Upper lobe of left lung (tissue), 6 donors: Measurements from ENCODE around the gene PGGHG. TPM values are rescaled to one million over a fixed set of nuclear protein-coding genes. Genes with fewer than 3 reads are reported as not detected.
A peak's percentile ranks its signal among the peaks of the same experiment; 100 is the strongest.

Source experiments
- ATAC-seq, 2 donors: fragments of 200-7000 bp; cut with Tn5 transposase; one replicate each; pipeline ENCODE4 v1.9.1; 2022; ENCODE audit warnings: mild to moderate bottlenecking in 2 of 2, moderate library complexity in 2 of 2; ENCODE audit not compliant: low FRiP score in 2 of 2
- DNase-seq, 2 donors: peaks; one replicate each; pipeline ENCODE4 v3.0.0-alpha.2; 2019 to 2020
- H3K27ac ChIP-seq, 4 donors: fragments of 200-600 bp; sonication (generic); one replicate each; pipeline ENCODE4 v1.5.1; 2016 to 2019
- H3K27me3 ChIP-seq, 4 donors: fragments of 200-600 bp; sonication (generic); one replicate each; pipeline ENCODE4 v1.5.1; 2017 to 2019
- H3K36me3 ChIP-seq, 4 donors: fragments of 200-600 bp; sonication (generic); one replicate each; pipeline ENCODE4 v1.5.1; 2016 to 2019
- H3K4me1 ChIP-seq, 4 donors: fragments of 200-600 bp; sonication (generic); one replicate each; pipeline ENCODE4 v1.5.1; 2018 to 2019
- H3K4me3 ChIP-seq, 4 donors: fragments of 200-600 bp; sonication (generic); one replicate each; pipeline ENCODE4 v1.5.1; 2017 to 2019; ENCODE audit warnings: mild to moderate bottlenecking in 2 of 4, moderate library complexity in 1 of 4
- H3K9me3 ChIP-seq, 4 donors: fragments of 200-600 bp; sonication (generic); one replicate each; pipeline ENCODE4 v1.5.1; 2018 to 2019
- EP300 ChIP-seq, 4 donors: sonication (generic); formaldehyde crosslinking; IDR thresholded peaks; one replicate each; pipeline ENCODE4 v1.5.1; 2017; ENCODE audit warnings: antibody characterized with exemption in 4 of 4, control low read depth in 2 of 4
- POLR2A ChIP-seq, 4 donors: fragments of 450-650 bp; IDR thresholded peaks; one replicate each; pipeline ENCODE4 v1.5.1; 2016 to 2017; ENCODE audit warnings: antibody characterized with exemption in 4 of 4, mild to moderate bottlenecking in 2 of 4
- POLR2AphosphoS5 ChIP-seq, 2 donors: sonication (generic); formaldehyde crosslinking; IDR thresholded peaks; one replicate each; pipeline ENCODE4 v1.5.1; 2017; ENCODE audit warnings: antibody characterized with exemption in 2 of 2
- WGBS, 2 donors: methylation state at CpG; one replicate each; pipeline ENCODE4 v1.1.5; 2017 to 2018; 5-methylcytosine and 5-hydroxymethylcytosine counted together
- total RNA-seq, 6 donors: library from RNA; depleted of rRNA in 4 of 6; stranded (reverse); fragments of >200 nt in 4 of 6; gene quantifications; one replicate each; pipeline versions ENCODE4 v1.1.0 to v1.2.1, GENCODE V29; 2016 to 2021
- TF ChIP-seq, protein P1 (sequence below), 6 experiments: fragments of 450-650 bp in 4 of 6; fragments of 200-600 bp in 2 of 6; sonication (generic) in 2 of 6; IDR thresholded peaks; one replicate each; pipeline ENCODE4 v1.5.1; 2016 to 2019; ENCODE audit warnings: antibody characterized with exemption in 6 of 6
- donor health status: DM: no; HTN: no; CAD: no; lungs with moderate emphysema.
- donor health status: DM: no; HTN: yes; CAD: no; lungs with severe emphysema.

The PGGHG gene
- total RNA-seq, 6 donors from 2014 or later, result 34.1 to 535 (median 65.2) TPM

DNA sequence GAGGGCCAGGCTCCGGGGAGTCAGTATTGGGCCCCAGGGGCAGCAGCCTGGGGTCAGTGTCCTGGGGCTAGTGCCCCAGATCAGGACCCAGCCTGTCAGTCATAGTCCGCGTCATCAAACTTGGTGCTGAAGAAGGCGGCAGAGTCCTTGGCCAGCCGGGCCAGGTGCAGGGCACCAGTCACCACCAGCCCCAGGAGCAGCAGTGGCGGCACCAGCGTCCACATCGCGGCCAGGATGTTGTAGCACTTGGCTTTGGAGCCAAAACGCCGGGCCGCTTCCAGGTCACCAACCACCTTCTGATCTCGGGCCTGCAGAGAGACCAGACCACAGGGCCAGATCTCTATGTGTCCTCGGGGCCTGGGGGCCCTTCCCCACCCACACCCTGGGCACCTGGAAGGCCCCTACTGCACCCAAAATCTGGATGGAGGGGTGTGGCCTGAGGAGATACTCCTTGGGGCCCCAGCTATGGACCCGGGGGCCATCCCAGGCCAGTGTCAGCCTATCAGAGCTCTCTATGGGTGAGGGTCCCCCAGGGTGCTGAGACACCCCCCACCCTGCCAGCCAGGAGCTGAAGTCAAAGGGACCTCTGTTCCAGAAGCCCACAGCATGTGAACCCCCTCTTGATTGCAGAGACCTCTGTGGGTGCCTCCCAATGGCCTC is 9.6 kb downstream of the PGGHG start:
- TF ChIP-seq POLR2AphosphoS5 (IDR thresholded peaks at IDR 0.05) (no peak), POLR2A (IDR thresholded peaks at IDR 0.05) (peak in 1 of 4 donors; percentile 4), EP300 (IDR thresholded peaks at IDR 0.05) (no peak)
- TF ChIP-seq, protein P1, sequence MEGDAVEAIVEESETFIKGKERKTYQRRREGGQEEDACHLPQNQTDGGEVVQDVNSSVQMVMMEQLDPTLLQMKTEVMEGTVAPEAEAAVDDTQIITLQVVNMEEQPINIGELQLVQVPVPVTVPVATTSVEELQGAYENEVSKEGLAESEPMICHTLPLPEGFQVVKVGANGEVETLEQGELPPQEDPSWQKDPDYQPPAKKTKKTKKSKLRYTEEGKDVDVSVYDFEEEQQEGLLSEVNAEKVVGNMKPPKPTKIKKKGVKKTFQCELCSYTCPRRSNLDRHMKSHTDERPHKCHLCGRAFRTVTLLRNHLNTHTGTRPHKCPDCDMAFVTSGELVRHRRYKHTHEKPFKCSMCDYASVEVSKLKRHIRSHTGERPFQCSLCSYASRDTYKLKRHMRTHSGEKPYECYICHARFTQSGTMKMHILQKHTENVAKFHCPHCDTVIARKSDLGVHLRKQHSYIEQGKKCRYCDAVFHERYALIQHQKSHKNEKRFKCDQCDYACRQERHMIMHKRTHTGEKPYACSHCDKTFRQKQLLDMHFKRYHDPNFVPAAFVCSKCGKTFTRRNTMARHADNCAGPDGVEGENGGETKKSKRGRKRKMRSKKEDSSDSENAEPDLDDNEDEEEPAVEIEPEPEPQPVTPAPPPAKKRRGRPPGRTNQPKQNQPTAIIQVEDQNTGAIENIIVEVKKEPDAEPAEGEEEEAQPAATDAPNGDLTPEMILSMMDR (IDR thresholded peaks at IDR 0.05), result no peak
- Histone ChIP-seq H3K9me3 (no peaks in the 10 kb centered on the region), H3K27ac (no peak overlapping the region), H3K4me1 (peaks cover 0 to 23% (median 2%) of the 10 kb centered on the region in 4 donors), H3K4me3 (no peak overlapping the region), H3K36me3 (peaks cover 0 to 15% (median 9%) of the 10 kb centered on the region in 4 donors), H3K27me3 (peaks cover 0 to 16% (median 4%) of the 10 kb centered on the region in 4 donors)
- ATAC-seq (no peak), DNase-seq (peak; percentile 20 to 69)
- WGBS, 2 donors, result 76% methylated on average over 14 of the region's 15 CpGs; no CpG with 5 or more reads in 1 of the 2 donors

DNA sequence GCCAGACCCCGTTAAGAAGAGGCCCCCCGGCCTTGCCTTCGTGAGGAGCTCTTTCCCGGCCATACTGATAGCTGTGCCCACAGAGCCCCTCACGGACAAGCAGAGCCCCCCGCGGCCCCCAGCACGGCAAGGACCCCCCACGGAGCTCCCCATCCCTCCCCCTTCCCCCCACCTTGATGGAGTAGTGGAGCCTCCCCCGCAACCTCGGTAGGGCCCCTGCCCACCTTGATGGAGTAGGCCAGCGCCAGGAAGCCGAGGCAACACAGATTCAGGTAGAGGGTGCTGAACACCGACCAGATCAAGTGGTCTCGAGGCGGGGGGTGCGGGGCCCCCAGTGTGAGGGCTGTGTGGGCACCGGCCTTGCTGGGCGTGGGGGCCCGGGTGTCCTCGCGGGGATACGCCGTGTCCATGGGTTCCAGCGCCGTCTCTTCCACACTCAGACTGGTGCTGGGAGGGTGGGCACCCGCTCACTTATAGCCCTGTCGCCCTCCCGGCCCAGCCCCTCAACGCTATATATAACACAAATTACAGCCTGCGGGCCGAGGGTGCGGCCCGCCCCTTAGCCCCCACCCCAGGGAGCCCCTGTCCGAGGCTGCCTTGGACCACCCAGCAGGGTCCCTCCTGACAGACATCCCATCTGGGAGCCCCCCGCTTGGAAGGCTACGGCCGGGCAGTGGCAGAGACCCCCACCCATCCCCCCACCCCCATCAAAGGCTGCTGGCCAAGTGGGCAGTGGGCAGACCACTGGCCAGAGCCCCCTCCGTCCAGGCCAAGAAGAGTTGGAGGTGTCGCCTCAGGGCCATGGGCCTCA is 10.4 kb downstream of the PGGHG start, which contains the start of gene IFITM5:
Gene IFITM5, minus strand, starts transcription at position 446 of the 811 bp plus-strand sequence. Its CDS starts 36 bp downstream, at position 410.
- no peak for ATAC-seq

DNA sequence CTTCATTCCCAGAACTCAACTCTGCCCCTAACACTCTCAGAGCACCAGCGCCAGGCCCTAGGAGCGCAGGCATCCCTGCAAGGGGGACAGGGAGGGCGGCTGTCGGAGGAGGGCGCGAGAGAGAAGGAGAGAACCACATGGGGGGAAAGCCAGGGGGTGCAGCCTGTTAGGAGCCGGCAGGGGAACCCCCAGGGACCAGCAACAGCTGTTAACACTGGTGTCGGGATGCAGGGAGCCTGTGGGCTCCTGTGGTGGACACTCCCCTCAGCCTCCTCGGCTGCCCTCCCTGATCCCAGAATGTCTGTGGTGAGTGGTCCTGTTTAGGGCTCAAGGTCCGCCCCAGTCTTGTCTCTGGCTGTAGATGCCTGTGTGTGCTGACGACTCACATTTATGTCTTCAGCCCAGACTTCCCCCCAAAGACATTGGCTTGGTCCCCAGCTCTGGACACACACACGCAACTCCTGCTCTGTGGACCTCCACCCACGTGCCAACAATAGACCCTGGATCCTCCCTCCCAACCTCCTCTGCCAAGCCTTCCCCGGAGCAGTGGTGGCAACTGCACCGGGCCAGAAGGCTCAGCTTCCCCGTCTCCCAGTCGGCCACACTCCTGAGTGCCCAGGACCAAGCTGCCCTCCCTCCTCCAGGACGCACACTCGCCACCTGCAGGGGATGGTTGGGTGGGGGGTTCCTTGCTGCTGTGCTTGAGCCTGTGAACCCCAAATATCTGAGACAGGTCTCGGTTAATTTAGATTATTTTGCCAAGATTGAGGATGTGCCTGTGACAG is 11.2 kb downstream of the PGGHG start:
- H3K36me3 ChIP-seq, result no peaks in the 10 kb centered on the region
- no peak for TF ChIP-seq POLR2AphosphoS5 (IDR thresholded peaks at IDR 0.05)
- TF ChIP-seq, protein P1 (IDR thresholded peaks at IDR 0.05), result peak in 1 of 6 experiments; percentile 26
- H3K27me3 ChIP-seq, result peaks cover 0 to 16% (median 4%) of the 10 kb centered on the region in 4 donors
- no peak overlapping the region for H3K4me3 ChIP-seq
- DNase-seq (peak in 1 of 2 donors; percentile 44), ATAC-seq (no peak)
- no peak overlapping the region for H3K27ac ChIP-seq
- no peaks in the 10 kb centered on the region for H3K9me3 ChIP-seq
- WGBS, 2 donors, result 11 to 30% methylated on average over 16 to 20 of the region's 20 CpGs
- H3K4me1 ChIP-seq, result peaks cover 2 to 32% (median 6%) of the 10 kb centered on the region in 4 donors

More for the DNA sequence above, 10.4 kb downstream of the PGGHG start, which contains the start of gene IFITM5:
- TF ChIP-seq EP300 (IDR thresholded peaks at IDR 0.05) (no peak), POLR2AphosphoS5 (IDR thresholded peaks at IDR 0.05) (no peak), POLR2A (IDR thresholded peaks at IDR 0.05) (no peak)
- TF ChIP-seq, protein P1 (IDR thresholded peaks at IDR 0.05), result no peak
- Histone ChIP-seq H3K9me3 (no peaks in the 10 kb centered on the region), H3K4me1 (peaks cover 0 to 23% (median 2%) of the 10 kb centered on the region in 4 donors), H3K27ac (no peak within 1 kb of the TSS), H3K27me3 (peaks cover 0 to 16% (median 4%) of the 10 kb centered on the region in 4 donors), H3K36me3 (peaks cover 0 to 8% (median 3%) of the 10 kb centered on the region in 4 donors), H3K4me3 (no peak within 1 kb of the TSS)
- 0 to 59% methylated on average over 1 to 31 of the region's 40 CpGs for WGBS, 2 donors
- DNase-seq, result peak in 1 of 2 donors; percentile 85

- H3K27me3 ChIP-seq, result peaks cover 0 to 16% (median 4%) of the 10 kb centered on the region in 4 donors
- no peak overlapping the region for H3K4me3 ChIP-seq
- peaks cover 14 to 40% (median 28%) of the 10 kb centered on the region in 4 donors for H3K4me1 ChIP-seq
- TF ChIP-seq EP300 (IDR thresholded peaks at IDR 0.05) (no peak), POLR2AphosphoS5 (IDR thresholded peaks at IDR 0.05) (no peak), POLR2A (IDR thresholded peaks at IDR 0.05) (no peak)
- TF ChIP-seq, protein P1 (IDR thresholded peaks at IDR 0.05), result no peak
- H3K9me3 ChIP-seq, result no peaks in the 10 kb centered on the region
- no peak overlapping the region for H3K27ac ChIP-seq
- DNase-seq (no peak), ATAC-seq (no peak)
- no peaks in the 10 kb centered on the region for H3K36me3 ChIP-seq
- WGBS, 2 donors, result 67 to 78% methylated on average over 12 of the region's 12 CpGs
Measured at GRCh38 chr11:303363-303762, 14.4 kb downstream of the PGGHG start.
